SKM-1 (cell line): ENCODE results near the gene BUB1.
"Not testable (repeated sequence)": the region's sequence is repeated elsewhere in the genome, so short reads cannot be mapped to it uniquely, and the experiment has no call there.

ENCODE experiments used
- DNase-seq: peaks from one replicate; lab custom pipeline; 2025; ENCODE audit not compliant: unreplicated experiment; lab: John Stamatoyannopoulos, UW

Gene BUB1

DNA sequence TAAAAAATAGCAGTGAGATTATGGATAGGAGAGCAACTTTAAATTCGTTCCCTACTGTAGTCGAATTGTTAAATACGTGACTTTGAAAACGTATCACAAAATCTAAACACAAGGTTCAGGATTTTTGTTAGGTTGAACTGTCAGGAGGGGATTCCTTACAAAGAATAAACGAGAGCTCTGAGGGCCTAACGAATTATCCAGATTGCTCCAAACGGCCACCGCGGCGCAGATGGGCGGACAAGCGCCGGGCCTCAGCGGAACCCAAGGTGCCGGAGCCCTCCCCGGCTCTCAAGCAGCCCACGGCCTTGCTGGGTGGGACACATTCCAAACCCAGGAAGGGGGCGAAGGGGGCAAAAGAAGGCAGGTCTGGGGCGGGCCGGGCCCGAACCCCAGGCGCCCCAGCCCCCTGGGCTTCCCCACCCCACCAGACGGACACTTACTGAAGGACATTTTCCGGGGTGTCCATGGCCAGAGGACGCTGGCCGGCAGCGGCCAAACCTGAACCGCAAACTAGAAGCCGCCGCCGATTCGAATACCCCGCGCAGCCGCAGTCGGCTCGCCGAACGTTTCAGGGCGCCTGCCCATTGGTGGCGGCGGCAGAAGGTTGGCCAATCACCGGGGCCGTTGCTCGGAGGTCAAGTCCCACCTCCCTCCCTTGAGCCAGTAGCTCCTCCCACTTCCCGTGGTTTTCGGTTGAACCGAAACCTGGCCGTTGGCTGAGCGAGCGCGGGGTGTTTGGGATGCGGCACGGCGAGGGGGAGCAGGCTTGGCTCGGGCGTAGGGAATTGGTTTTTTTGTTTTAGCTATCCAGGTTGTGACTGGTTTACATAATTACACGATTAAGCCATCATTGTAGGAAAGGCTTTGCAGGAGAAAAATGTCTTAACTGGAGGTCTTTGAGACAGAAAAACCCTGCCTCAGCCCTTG, at the start of gene BUB1:
TSS of gene BUB1 (minus strand) at position 534 of the 927 bp plus-strand sequence. CDS start at position 466, 68 bp downstream.
- DNase-seq, result peak; percentile 90

DNA sequence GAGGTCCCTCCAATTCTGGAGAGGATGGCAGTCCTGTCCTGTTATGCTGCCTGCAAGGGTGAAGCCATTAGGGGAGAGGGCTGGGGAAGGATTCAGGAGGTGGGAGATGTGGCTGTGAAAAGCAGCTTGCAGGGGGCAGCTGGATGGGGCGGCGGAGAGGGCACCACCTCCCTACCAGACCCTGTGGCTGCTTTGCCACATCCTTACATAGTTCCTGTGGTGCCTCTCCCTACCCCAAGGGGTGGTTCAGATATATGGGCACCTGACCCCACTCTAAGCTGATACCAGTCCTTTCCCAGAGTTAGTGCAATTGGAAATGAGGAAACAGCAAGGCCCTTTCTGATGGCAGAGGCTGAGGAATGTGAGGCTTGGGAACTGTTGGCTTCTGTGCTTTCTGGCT, 48.4 kb upstream of the BUB1 start:
- no peak for DNase-seq

DNA sequence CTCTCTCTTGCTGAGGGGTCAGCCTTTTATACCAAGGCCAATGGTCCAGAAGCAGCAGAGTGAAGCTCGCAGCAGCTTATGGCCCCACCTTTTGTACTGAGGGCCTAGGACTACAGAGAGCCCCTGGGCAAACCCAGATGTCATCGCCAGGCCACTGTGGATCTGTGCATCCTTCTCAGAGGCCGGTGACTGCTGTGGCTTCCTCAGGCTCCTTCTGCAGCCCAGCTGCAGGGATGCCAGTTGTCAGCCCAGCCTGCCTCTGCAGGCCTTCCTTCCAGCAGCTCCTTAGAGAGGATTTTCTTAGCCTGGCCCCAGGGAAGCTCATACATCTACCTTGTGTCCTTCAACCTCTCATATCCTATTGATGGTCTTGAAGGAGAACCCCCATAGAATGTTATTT, 48.0 kb upstream of the BUB1 start:
- DNase-seq, result no peak

DNA sequence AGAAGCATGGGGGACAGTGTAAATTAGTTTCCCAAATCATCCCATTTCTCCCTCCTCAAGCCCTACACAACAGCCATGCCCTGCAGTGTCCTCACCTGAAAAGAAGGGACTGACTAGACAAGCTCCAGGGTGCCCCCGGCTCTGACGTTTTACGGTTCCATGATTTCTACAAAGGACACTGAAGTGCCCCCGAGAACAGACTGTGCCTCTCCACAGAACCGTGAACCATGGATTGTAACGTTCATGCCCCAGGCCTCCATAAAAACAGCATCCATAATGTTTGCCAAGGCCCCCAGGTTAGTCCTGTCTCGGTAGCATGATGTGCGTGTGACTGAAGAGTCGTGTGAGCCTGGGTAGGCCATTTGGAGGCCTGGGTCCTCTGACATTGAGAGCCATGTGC, 47.5 kb upstream of the BUB1 start:
- no peak for DNase-seq

DNA sequence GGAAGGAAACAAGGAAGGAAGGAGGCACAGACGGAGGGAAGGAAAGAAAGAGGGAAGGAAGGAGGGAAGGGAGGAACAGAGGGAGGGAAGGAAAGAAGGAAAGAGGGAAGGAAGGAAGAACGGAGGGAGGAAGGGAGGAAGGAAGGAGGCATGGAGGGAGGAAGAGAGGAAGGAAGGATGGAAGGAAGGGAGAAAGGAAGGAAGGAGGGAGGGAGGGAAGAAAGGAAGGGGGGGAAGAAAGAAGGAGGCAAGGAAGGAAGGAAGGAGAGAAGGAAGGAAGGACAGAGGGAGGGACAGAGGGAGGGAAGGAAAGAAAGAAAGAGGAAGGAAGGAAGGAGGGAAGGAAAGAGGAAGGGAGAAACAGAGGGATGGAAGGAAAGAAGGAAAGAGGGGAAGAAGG, 47.0 kb upstream of the BUB1 start:
- DNase-seq, result no peak

DNA sequence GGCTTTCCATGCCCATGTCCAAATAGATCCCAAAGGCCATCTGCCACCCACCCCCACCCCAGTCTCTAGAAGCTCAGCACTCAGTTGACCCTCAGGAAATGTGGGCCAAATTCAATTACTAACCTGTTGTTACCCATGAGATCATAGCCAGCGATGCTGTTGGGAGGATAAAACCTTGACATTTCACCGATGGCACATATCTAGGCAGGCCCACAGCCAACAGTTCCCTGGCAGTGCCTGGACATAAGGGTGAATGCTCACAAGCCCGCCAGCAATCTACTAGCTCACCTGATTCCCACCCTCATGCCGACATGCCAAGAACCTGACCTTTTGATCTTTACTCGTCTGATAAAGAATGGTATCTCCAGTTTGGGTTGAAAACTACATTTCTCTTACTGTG, 42.7 kb upstream of the BUB1 start:
- DNase-seq, result no peak

DNA sequence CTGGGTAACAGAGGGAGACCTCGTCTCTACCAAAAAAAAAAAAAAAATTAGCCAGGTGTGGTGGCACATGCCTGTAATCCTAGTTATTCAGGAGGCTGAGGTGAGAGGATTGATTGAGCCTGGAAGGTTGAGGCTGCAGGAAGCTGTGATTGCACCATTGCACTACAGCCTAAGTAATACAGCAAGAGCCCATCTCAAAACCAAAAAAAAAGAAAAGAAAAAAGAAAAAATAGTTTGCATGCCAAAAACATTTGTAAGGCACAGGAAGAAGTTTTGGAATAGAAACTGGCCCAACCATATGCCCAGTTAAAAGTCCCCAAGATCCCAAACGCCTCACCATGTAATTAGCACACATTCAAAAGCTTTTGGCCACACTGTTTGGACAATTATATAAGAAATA, 41.1 kb upstream of the BUB1 start:
- DNase-seq, result no peak

DNA sequence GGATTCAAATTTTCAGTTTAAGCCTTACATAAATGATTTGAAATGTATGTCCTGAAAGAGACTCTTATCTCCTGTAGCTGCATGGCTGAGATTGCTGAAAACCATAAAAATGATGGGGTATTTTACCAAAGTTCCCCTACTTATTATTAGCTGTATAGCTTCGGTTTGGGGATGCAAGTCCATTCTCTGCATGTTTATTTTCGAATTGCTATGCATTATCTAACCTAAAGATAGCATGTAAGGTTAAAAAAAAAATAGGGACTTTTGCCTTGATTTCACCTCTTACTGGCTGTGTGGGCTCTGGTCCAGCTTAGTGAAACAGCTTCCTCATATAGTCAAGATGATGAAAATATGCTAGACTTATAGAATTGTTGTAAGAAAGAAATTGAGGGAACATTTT, 40.5 kb upstream of the BUB1 start:
- DNase-seq, result no peak

DNA sequence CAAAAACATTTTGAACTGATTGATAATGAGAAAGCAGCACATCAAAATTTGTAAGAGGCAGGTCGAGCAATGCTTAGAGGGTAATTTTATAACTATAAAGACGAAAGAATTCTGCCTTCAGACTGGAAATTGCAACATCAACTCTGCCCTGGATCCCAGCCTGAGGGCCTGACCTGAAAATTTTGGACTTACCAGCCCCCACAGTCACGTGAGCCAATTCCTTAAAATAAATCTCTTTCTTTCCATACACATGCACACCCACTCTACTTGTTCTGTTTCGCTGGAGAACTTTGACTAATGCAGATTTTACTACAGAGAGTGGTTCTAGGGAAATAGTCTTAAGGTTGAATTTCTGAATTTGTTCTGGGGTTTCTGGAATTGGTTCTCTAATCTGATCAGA, 39.9 kb upstream of the BUB1 start:
- DNase-seq, result no peak

DNA sequence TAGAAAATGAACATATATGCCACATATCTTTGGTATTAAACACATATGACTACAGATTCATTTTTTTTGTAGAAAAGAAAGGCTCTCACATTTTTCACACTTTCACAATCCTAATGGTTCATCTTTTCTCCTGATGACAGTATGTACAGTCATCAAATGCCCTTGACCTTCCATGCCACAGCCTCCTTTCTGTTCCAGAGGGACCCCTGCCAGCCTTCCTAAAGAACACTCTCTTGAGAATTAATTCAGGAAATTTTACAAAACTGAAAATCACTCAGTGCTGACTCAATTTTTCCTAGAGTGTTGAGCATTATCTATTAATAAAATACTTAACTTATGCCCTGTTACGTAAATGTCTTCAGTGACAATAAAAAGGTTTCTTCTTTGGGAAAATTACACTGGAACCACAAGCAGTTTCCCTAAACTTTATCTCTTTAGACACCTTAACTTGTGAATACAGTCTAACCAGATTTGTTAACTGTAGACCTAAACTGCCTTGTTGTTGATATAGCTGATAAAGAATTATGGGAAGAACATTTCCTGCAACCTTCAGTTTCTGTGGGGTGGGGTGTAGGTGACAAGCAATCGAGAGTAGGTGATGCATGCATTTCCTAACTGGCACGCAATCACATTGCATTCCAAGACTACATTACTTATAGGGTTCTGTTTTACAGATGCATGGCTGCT, 39.2 kb upstream of the BUB1 start:
- DNase-seq, result no peak

DNA sequence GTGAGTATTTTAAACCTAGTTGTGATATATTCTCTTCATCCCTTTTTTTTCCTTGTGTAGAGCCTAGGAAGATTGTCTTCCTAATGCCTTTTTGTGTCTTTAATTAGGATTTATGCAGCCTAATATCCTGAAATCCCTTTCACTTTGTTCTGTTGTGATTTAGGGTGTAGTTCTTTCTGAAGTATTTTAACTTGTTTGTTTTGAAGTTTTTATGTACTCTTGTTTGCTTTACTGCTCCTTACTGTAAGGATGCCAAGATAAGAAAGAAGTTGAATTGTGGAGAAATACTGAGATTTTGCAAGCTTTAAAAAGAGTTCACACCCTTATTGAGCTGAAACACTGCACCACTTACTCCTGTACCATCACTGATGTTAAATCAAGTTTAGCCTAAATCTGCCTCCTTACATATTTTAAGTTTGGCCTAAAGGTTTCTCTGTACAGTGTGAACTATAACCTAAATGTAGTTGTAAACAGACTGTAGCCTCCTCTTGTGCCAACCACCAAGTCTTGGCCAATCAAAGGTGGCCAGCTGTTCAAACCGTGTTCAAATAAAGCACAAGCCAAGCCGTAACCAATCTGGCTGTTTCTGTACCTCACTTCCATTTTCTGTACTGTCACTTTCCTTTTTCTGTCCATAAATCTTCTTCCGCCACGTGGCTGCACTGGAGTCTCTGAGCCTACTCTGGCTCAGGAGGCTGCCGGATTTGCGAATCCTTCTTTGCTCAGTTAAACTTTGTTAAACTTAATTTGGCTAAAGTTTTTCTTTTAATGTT, 36.8 kb upstream of the BUB1 start:
- DNase-seq, result no peak

DNA sequence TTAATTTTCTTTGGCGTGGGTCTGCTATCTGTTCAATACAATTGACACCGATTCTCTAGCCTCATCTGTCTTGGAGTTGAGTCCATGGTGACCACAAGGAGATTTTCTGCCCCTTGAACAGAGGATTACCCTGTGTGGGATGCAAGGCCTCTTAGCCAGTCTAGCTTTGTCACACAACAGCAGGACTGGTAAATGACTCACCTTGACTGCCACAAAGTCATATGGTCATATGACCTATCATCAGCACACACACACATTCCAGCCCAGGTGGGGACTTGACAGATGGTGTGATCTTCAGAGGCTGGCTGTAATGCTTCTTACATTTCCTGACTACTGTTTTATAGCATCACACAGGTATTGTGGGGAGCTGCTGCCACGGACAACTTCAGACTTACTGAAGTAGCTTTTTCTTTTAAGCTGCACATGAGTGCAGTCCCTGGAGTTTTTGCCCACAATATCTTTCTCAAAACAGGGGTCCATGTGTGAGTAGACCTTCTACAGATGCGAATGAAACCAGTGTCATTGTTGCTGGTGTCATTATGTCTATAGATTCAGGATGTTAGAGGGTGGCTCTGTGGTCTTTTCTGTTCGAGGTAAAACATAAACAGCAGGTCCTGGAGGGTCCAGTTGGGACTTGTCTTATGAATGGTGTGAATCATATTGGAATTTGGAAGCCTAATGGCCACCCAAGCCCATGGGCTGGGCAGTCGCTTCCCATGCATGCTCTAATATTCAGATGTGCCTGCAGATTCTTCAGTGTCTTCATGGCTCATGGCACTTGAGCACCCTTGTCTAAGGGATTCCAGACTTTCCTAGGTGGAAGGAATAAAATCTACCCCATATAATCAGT, 35.9 kb upstream of the BUB1 start:
- DNase-seq, result no peak

DNA sequence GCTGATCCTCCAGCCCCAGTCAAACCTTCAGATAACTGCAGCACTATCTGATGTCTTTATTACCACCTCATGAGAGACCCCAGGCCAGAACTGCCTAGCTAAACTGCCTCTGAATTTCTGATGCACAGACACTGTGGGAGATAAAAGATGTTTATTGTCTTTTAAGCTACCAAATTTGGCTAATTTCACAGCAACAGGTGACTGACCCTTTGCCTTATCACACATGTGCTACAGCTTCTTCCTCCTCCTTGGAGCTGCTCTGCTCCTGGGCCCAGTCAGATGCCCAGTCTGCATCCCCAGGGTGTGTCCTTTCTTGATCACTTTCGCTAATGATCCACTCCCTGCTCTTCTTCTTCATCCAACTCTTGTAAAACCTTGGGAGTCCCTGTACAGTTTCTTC, 34.9 kb upstream of the BUB1 start:
- no peak for DNase-seq

DNA sequence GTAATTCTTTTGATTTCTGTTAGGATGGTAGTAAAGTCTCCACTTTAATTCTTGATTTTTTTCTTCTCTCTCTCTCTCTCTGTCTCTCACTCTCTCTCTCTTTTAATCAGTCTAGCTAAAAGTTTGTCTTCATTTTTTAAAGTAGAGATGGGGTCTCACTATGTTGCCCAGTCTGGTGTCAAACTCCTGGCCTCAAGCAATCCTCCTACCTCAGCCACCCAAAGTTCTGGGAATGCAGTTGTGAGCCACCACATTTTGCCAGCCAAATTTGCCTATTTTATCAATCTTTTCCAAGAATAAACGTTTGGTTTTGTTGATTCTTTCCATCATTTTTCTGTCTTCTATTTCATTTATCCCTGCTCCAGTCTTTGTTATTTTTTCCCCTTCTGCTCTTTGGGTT, 30.6 kb upstream of the BUB1 start:
- no peak for DNase-seq

DNA sequence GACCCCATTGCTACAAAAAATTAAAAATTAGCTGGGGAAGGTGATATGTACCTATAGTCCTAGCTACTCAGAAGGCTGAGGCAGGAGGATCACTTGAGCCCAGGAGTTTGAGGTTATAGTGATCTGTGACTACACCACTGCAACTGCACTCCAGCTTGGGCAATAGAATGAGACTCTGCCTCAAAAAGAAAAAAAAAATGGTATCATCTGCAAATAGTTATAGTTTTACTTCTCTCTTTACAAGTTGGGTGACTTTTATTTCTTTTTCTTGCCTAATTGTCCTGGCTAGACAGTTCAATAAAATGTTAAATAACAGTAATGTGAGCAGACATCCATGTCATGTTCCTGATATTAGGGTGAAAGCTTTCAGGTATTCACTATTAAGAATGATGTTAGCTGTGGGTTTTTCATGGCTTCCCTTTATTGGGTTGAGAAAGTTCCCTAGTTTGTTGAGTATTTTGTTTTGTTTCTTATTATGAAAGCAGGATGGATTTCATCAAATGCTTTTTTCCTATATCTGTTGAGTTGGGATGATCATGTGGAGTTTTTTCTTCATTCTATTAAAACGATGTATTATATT, 29.6 kb upstream of the BUB1 start:
- no peak for DNase-seq

DNA sequence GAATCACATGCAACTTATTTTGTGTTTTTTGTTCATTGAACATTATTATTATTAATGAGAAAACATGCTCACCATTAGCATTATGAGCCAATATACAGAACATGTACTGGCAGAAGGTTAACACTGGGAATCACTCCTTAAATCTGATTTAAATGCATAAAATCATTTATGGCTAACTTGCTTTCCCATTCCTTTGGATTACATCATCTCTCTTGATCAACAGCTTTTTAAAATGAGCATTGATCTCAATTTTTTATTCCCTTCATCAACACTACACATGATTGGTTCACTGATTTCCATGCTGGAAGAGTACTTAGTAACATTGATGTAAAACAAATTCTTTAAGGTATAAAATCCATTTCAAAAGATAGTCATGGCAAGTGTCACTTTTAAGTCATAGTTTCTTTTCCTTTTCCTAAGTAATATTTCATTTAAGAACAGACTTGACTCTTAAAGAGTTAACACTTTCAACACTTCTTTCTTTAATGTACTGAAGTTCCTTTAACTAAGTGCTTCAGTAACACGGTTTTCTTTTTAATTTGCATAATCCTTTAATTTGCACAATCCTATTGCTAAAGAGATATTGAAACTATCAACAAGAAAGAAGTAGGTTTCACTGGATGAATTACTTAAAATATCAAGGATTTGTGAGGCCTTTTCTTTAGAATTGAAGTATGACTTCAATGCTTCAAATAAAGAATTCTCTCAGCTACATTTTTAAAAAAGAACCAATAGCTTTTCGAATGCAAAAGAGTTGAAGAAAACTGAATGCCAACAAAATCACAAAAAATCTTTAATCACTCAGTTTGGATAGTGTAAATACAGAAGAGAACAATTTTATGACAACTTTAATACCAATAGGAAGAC, 24.9 kb upstream of the BUB1 start:
- no peak for DNase-seq

DNA sequence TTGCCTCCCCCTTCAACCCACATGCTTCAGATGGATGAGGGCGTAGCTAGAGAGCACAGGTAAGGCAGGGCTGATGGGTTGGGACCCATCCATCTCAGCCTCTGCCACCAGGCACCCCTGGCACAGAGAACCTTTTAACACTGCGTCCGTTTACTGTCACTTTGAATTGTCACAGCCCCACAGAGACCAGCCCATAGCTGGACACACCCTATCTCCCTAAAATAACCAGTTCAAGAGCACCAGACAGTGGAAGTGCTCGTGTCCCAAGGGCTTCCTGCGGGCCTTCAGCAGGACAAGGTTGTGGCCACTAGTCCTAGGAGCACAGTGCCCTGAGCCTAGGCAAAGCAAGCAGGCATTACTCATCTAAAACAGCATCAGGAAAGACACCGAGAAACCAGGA, 20.4 kb upstream of the BUB1 start:
- DNase-seq, result not testable (repeated sequence)

DNA sequence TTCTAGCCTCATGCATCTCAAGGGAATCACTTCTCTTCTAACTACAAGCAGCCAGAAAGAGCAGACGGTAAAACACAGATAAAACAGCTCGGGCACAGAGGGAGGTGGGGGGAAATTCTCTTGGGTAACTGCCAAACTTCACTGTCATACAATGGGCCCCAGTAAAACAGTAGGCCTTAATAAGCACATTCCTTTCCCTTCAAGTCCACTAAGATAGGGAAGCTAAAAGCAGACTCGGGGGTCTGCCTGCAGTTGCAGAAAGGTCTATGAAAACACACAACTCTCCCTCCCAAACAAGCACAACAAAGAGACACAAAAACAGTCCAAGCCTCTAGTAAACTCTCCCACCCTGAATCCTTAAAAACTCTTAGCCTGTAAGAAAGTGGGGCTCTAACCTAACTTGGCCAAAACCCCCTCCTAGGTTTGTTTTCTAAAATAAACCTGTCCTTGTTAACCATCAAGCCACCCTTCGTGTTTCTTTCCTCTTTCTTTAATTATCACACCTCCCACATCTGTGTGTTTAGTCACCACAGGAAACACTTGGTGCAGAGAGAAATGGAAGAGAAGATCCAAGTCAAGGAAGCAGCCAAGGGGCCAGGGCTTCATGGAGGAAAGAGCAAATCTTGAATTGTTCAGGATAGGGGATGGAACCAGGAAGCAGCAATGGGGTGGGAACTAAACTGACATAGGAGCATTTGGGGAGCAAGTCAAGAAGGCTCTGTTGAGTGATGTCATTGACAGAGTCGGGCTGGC, 17.5 kb upstream of the BUB1 start:
- not testable (repeated sequence) for DNase-seq
